Right ventricle myocardium superior (tissue), 1 donor: ENCODE measurements around the gene PPP2R2C. TPM values are rescaled to one million over a fixed set of nuclear protein-coding genes. Genes with fewer than 3 reads are reported as not detected.
A peak's percentile ranks its signal among the peaks of the same experiment; 100 is the strongest.

Experiments
- ATAC-seq: fragments of 200-7000 bp; cut with Tn5 transposase; one replicate; pipeline ENCODE4 v1.9.1; 2020; ENCODE audit warnings: mild to moderate bottlenecking; ENCODE audit not compliant: poor library complexity
- DNase-seq: peaks from one replicate; pipeline ENCODE4 v3.0.0-alpha.2; 2020
- intact Hi-C: fragments of 100-400 bp; cut with DNase I; formaldehyde crosslinking; loops from one replicate; pipeline ENCODE4 v1.11.2; 2022
- total RNA-seq: library from RNA; stranded (reverse); fragmentation: NEBNext Ultra II Directional; extraction: Animal tissue kit (Norgen Biotek cat#: 25700); gene quantifications from one replicate; pipeline ENCODE4 v1.2.1, GENCODE V29; 2021
- donor health status: DM: no; HTN: yes; CAD: no; lungs with severe emphysema.

PPP2R2C gene
- total RNA-seq, 1 donor from 2014 or later = 8.1 TPM

GRCh38 chr4:6332042-6332668, 140.3 kb downstream of the PPP2R2C start:
- intact Hi-C loops = loop anchor here (5.0 kb wide), 1 partner anchor 215 kb away; no protein-coding TSS in a partner anchor
- ATAC-seq (peak; percentile 50), DNase-seq (no peak)

GRCh38 chr4:6331468-6331867, 140.9 kb downstream of the PPP2R2C start:
- DNase-seq = peak; percentile 8

GRCh38 chr4:6331018-6331417, 141.4 kb downstream of the PPP2R2C start:
- no peak for ATAC-seq
- intact Hi-C loops = loop anchor here (5.0 kb wide), 1 partner anchor 216 kb away; no protein-coding TSS in a partner anchor
- peak; percentile 6 for DNase-seq

More at GRCh38 chr4:6331468-6331867, 140.9 kb downstream of the PPP2R2C start:
- intact Hi-C loops = loop anchor here (5.0 kb wide), 1 partner anchor 216 kb away; no protein-coding TSS in a partner anchor
- ATAC-seq = no peak

- no peak for ATAC-seq
- DNase-seq = no peak
- intact Hi-C loops = loop anchor here (5.0 kb wide), 1 partner anchor 217 kb away; no protein-coding TSS in a partner anchor
Observed at GRCh38 chr4:6330384-6330767, 142.0 kb downstream of the PPP2R2C start.

- intact Hi-C loops = loop anchor here (5.0 kb wide), 3 partner anchors 67 to 332 kb away; no protein-coding TSS in a partner anchor
- no peak for ATAC-seq
- DNase-seq = no peak
Observed at GRCh38 chr4:6329478-6330383, 142.7 kb downstream of the PPP2R2C start.

GRCh38 chr4:6328526-6328925, 143.9 kb downstream of the PPP2R2C start:
- intact Hi-C loops = loop anchor here (5.0 kb wide), 2 partner anchors 66 to 331 kb away; no protein-coding TSS in a partner anchor

GRCh38 chr4:6327220-6327917, 145.0 kb downstream of the PPP2R2C start:
- DNase-seq (peak; percentile 88), ATAC-seq (peak; percentile 86)
- intact Hi-C loops = loop anchor here (5.0 kb wide), 2 partner anchors 65 to 330 kb away; no protein-coding TSS in a partner anchor

More at GRCh38 chr4:6328526-6328925, 143.9 kb downstream of the PPP2R2C start:
- no peak for ATAC-seq
- no peak for DNase-seq

GRCh38 chr4:6326312-6327060, 145.9 kb downstream of the PPP2R2C start:
- intact Hi-C loops = loop anchor here (5.0 kb wide), 2 partner anchors 64 to 329 kb away; no protein-coding TSS in a partner anchor
- DNase-seq = no peak

GRCh38 chr4:6325788-6326290, 146.6 kb downstream of the PPP2R2C start:
- ATAC-seq (no peak), DNase-seq (no peak)
- intact Hi-C loops = loop anchor here (5.0 kb wide), 2 partner anchors 64 to 329 kb away; no protein-coding TSS in a partner anchor

More at GRCh38 chr4:6326312-6327060, 145.9 kb downstream of the PPP2R2C start:
- ATAC-seq = no peak

- peak; percentile 67 for DNase-seq
- intact Hi-C loops = loop anchor here (5.0 kb wide), 2 partner anchors 63 to 328 kb away; no protein-coding TSS in a partner anchor
- ATAC-seq = peak; percentile 19
Observed at GRCh38 chr4:6324999-6325787, 147.2 kb downstream of the PPP2R2C start.

- DNase-seq (no peak), ATAC-seq (no peak)
- intact Hi-C loops = no loop called here
Observed at GRCh38 chr4:6324461-6324998, 147.9 kb downstream of the PPP2R2C start.

GRCh38 chr4:6322761-6323566, 149.4 kb downstream of the PPP2R2C start:
- intact Hi-C loops = no loop called here
- DNase-seq = no peak
- no peak for ATAC-seq

GRCh38 chr4:6322067-6322760, 150.2 kb downstream of the PPP2R2C start:
- ATAC-seq (no peak), DNase-seq (no peak)
- intact Hi-C loops = no loop called here

GRCh38 chr4:6321361-6321760, 151.1 kb downstream of the PPP2R2C start:
- ATAC-seq (no peak), DNase-seq (no peak)
- intact Hi-C loops = no loop called here

- no peak for ATAC-seq
- intact Hi-C loops = no loop called here
- DNase-seq = no peak
Observed at GRCh38 chr4:6320663-6321062, 151.8 kb downstream of the PPP2R2C start.
